ENCODE measurements around the gene MCOLN1. TPM values are rescaled to one million over a fixed set of nuclear protein-coding genes. Genes with fewer than 3 reads are reported as not detected.

MCOLN1 gene
- polyA plus RNA-seq: 12.2 TPM in 2 replicates

GRCh38 chr19:7522072-7522922 lies at the start of gene MCOLN1:
TSS of gene MCOLN1 (plus strand) at chr19:7522624. CDS start at chr19:7522751, 127 bp downstream.

GRCh38 chr19:7488736-7489353 lies 33.6 kb upstream of the MCOLN1 start, which contains the start of gene PEX11G:
TSS of gene PEX11G (minus strand) at chr19:7489035. CDS start at chr19:7489010, 25 bp downstream.

GRCh38 chr19:7515645-7516151 lies 6.7 kb upstream of the MCOLN1 start, which contains the start of gene ZNF358:
TSS of gene ZNF358 (plus strand) at chr19:7516103. CDS start at chr19:7519243, 3,140 bp downstream.

GRCh38 chr19:7535047-7535997 lies 12.9 kb downstream of the MCOLN1 start, which contains the start of gene PNPLA6:
TSS of gene PNPLA6 (plus strand) at chr19:7535717. CDS start at chr19:7535789, 72 bp downstream.

Other genes with a start within 250 kb of the MCOLN1 start
- gene INSR, start 228.2 kb upstream of the MCOLN1 start, polyA plus RNA-seq: 5.8 and 9.1 TPM in 2 replicates
- gene ARHGEF18, start 173.7 kb upstream of the MCOLN1 start, polyA plus RNA-seq: 6.1 and 7.1 TPM in 2 replicates
- gene PEX11G, start 33.6 kb upstream of the MCOLN1 start, polyA plus RNA-seq: 0.42 TPM in 1 of 2 replicates, not detected in the other
- 0.60 TPM in 1 of 2 replicates, not detected in the other for gene ZNF358, start 6.5 kb upstream of the MCOLN1 start, polyA plus RNA-seq
- gene PNPLA6, start 13.1 kb downstream of the MCOLN1 start, polyA plus RNA-seq: 6.8 and 7.5 TPM in 2 replicates
- gene CAMSAP3, start 73.2 kb downstream of the MCOLN1 start, polyA plus RNA-seq: 0.78 and 0.88 TPM in 2 replicates
- gene XAB2, start 106.9 kb downstream of the MCOLN1 start, polyA plus RNA-seq: 0.82 and 2.0 TPM in 2 replicates
- 607 and 716 TPM in 2 replicates for gene PET100, start 107.2 kb downstream of the MCOLN1 start, polyA plus RNA-seq
- gene PCP2, start 111.1 kb downstream of the MCOLN1 start, polyA plus RNA-seq: 1,380 and 3,034 TPM in 2 replicates
- 24.6 and 46.0 TPM in 2 replicates for gene STXBP2, start 114.5 kb downstream of the MCOLN1 start, polyA plus RNA-seq
- not detected in 2 replicates for gene RETN, start 146.4 kb downstream of the MCOLN1 start, polyA plus RNA-seq
- not detected in 2 replicates for gene MCEMP1, start 154.5 kb downstream of the MCOLN1 start, polyA plus RNA-seq
- gene TRAPPC5, start 158.2 kb downstream of the MCOLN1 start, polyA plus RNA-seq: 49.0 and 150 TPM in 2 replicates
- not detected in 2 replicates for gene FCER2, start 179.5 kb downstream of the MCOLN1 start, polyA plus RNA-seq
- 1.6 TPM in 1 of 2 replicates, not detected in the other for gene CLEC4G, start 209.5 kb downstream of the MCOLN1 start, polyA plus RNA-seq
- not detected in 2 replicates for gene CD209, start 224.9 kb downstream of the MCOLN1 start, polyA plus RNA-seq
- 0.44 TPM in 1 of 2 replicates, not detected in the other for gene CLEC4M, start 240.6 kb downstream of the MCOLN1 start, polyA plus RNA-seq